ENCODE data around the gene PPM1K. TPM values are rescaled to one million over a fixed set of nuclear protein-coding genes. Genes with fewer than 3 reads are reported as not detected.
"Not testable (repeated sequence)": the region's sequence is repeated elsewhere in the genome, so short reads cannot be mapped to it uniquely, and the experiment has no call there.

Gene PPM1K
- total RNA-seq, 1 donor from 2014 or later, result 11.0 TPM

DNA sequence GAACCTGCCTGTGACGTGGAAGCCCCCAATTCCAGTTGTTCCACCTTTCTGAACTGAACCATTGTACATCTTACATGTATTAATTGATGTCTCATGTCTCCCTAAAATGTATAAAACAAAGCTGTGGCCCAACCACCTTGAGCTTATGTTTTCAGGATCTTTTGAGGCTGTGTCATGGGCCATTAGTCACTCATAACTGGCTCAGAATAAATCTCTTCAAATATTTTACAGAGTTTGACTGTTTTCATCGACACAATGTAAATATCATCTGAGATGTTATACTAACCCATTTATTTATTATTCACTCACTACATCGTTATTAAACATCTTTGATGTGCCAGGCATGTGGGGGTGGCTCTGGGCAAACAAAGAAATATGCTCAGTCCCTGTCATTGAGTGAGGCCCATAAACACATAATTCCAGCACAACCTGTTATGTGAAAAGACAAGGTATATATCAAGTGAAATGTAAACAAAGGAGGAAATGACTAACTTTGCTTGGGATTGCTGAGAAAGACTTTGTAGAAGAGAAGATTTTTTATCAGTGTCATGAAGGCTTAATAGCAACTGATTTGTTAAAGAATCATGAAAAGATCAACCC lies 34.5 kb upstream of the PPM1K start:
- no peak for DNase-seq (ENCODE audit: low read depth)
- Histone ChIP-seq H3K27me3 (ENCODE audit: control insufficient read depth, insufficient read depth, low read length) (no peaks in the 10 kb centered on the region), H3K36me3 (ENCODE audit: control insufficient read depth, insufficient read depth, low read length) (no peaks in the 10 kb centered on the region), H3K4me3 (ENCODE audit: low read depth, low read length) (no peak overlapping the region)
- TF ChIP-seq, protein P1, sequence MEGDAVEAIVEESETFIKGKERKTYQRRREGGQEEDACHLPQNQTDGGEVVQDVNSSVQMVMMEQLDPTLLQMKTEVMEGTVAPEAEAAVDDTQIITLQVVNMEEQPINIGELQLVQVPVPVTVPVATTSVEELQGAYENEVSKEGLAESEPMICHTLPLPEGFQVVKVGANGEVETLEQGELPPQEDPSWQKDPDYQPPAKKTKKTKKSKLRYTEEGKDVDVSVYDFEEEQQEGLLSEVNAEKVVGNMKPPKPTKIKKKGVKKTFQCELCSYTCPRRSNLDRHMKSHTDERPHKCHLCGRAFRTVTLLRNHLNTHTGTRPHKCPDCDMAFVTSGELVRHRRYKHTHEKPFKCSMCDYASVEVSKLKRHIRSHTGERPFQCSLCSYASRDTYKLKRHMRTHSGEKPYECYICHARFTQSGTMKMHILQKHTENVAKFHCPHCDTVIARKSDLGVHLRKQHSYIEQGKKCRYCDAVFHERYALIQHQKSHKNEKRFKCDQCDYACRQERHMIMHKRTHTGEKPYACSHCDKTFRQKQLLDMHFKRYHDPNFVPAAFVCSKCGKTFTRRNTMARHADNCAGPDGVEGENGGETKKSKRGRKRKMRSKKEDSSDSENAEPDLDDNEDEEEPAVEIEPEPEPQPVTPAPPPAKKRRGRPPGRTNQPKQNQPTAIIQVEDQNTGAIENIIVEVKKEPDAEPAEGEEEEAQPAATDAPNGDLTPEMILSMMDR (IDR thresholded peaks at IDR 0.05; ENCODE audit: insufficient read depth, low read length, poor library complexity, severe bottlenecking), result no peak

DNA sequence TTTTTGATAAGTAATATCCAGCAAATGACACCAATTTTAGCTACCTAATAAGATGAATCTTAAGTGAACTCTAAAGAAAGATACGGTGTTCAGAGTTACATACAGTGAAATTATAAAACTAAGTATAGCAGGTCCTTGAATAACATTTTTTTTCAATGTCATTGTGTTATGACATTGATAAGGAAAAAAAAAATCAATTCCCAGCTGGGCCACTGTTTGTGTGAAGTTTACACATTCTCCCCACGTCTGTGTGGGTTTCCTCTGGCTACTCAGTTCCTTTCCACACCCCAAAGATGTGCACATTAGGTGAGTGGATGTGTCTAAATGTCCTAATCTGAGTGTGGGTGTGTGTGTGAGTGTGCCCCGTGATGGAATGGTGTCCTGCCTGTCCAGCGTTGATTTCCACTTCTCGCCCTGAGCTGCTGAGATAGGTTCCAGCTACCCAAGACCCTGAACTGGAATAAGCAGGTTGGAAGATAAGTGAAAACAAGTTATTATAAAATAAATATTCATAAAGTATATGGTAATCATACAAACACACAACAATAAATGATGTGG lies 31.2 kb upstream of the PPM1K start:
- TF ChIP-seq, protein P1 (IDR thresholded peaks at IDR 0.05; ENCODE audit: insufficient read depth, low read length, poor library complexity, severe bottlenecking), result no peak
- no peak for DNase-seq (ENCODE audit: low read depth)
- no peaks in the 10 kb centered on the region for H3K27me3 ChIP-seq (ENCODE audit: control insufficient read depth, insufficient read depth, low read length)
- no peak overlapping the region for H3K4me3 ChIP-seq (ENCODE audit: low read depth, low read length)
- H3K36me3 ChIP-seq (ENCODE audit: control insufficient read depth, insufficient read depth, low read length), result no peaks in the 10 kb centered on the region

DNA sequence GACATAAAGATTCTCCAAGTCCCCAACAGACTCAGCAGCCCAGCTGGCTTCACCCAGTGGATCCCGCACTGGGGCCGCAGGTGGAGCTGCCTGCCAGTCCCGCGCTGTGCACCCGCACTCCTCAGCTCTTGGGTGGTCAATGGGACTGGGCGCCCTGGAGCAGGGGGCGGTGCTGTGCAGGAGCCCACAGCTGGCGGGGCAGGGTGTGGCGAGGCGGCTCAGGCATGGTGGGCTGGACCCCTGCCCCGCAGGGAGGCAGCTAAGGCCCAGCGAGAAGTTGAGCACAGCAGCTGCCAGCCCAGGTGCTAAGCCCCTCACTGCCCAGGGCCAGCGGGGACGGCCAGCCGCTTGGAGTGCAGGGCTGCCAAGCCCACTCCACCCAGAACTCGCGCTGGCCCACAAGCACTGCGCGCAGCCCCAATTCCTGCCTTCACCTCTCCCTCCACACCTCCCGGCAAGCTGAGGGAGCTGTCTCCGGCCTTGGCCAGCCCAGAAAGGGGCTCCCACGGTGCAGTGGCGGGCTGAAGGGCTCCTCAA lies 28.8 kb upstream of the PPM1K start:
- not testable (repeated sequence) for H3K27me3 ChIP-seq (ENCODE audit: control insufficient read depth, insufficient read depth, low read length); H3K4me3 ChIP-seq (ENCODE audit: low read depth, low read length); H3K36me3 ChIP-seq (ENCODE audit: control insufficient read depth, insufficient read depth, low read length); DNase-seq (ENCODE audit: low read depth)

DNA sequence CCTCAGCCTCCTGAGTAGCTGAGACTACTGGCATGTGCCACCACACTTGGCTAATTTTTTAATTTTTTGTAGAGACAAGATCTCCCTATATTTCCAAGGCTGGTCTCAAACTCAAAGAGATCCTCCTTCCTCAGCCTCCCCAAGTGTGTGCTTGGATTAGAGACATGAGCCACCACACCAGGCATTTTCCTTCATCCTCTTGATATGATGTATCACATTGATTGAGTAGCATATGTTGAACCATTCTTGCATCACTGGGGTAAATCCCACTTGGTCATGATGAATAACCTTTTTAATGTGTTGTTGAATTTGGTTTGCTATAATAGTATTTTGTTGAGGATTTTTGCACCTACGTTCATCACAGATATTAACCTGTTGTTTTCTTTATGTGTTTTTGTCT lies 24.2 kb upstream of the PPM1K start:
- Histone ChIP-seq H3K4me3 (ENCODE audit: low read depth, low read length) (no peak overlapping the region), H3K36me3 (ENCODE audit: control insufficient read depth, insufficient read depth, low read length) (no peaks in the 10 kb centered on the region), H3K27me3 (ENCODE audit: control insufficient read depth, insufficient read depth, low read length) (no peaks in the 10 kb centered on the region)
- TF ChIP-seq, protein P1 (IDR thresholded peaks at IDR 0.05; ENCODE audit: insufficient read depth, low read length, poor library complexity, severe bottlenecking), result no peak
- no peak for DNase-seq (ENCODE audit: low read depth)

DNA sequence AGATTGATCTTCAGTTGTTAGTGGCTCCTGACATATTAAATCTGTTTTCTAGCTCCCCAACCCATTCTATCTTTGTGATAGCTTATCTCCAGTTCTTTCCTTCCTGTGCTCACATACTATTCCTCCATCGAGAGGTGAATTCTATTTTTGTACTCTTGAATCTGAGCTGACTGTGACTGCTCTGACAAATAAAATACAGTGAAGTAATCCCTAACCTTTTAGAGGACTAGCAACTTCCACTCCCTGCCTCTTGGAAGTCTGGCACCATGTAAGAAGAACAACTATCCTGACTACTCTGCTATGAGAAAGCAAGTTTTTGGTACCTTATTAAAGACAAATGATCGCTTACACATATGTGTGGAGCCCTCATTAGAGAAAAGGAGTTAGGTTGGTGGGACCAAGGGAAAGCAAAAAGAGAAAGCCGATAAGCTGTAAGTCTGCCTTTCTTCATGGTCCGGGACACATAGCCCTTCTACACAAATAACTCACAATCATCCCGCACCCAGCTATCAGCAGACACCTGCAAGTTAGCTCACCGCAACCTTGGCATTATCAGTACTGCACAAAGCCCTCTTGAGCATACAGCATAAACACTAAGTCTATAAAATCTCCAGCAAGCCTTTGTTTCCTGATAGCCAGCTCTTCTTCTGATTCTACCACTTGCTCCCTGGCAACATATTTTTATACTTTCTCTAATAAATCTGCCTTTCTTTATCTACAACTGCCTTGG lies 13.5 kb upstream of the PPM1K start:
- TF ChIP-seq, protein P1 (IDR thresholded peaks at IDR 0.05; ENCODE audit: insufficient read depth, low read length, poor library complexity, severe bottlenecking), result no peak
- H3K27me3 ChIP-seq (ENCODE audit: control insufficient read depth, insufficient read depth, low read length), result no peaks in the 10 kb centered on the region
- H3K4me3 ChIP-seq (ENCODE audit: low read depth, low read length), result no peak overlapping the region
- H3K36me3 ChIP-seq (ENCODE audit: control insufficient read depth, insufficient read depth, low read length), result no peaks in the 10 kb centered on the region
- no peak for DNase-seq (ENCODE audit: low read depth)

DNA sequence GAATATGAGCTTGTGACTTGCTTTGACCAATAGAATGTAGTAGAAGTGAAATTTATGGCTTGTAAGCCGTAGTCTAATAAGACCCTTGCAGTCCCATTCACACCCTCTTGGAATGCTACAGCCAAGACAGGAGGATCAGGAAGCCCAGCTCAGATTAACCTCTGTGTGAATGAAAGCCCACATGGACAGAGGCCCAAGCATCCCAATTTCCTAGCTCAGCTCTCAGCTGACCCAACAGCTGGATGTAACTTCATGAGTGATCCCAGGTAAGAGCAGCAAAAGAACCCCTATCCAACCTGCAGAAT lies 12.8 kb upstream of the PPM1K start:
- Histone ChIP-seq H3K36me3 (ENCODE audit: control insufficient read depth, insufficient read depth, low read length) (no peaks in the 10 kb centered on the region), H3K27me3 (ENCODE audit: control insufficient read depth, insufficient read depth, low read length) (no peaks in the 10 kb centered on the region), H3K4me3 (ENCODE audit: low read depth, low read length) (no peak overlapping the region)
- DNase-seq (ENCODE audit: low read depth), result no peak
- TF ChIP-seq, protein P1 (IDR thresholded peaks at IDR 0.05; ENCODE audit: insufficient read depth, low read length, poor library complexity, severe bottlenecking), result no peak

Measured in kidney epithelial cell (primary cell).